HEK293T (cell line): Measurements from ENCODE around the gene GRIA4.
"Not testable (repeated sequence)": the region's sequence is repeated elsewhere in the genome, so short reads cannot be mapped to it uniquely, and the experiment has no call there.

Experiments
- ARNT ChIP-seq: fragments of 450-650 bp; IDR thresholded peaks from 2 replicates; pipeline ENCODE4 v1.6.1; 2017; ENCODE audit warnings: mild to moderate bottlenecking
- ELF4 ChIP-seq: fragments of 450-650 bp; IDR thresholded peaks from 2 replicates; pipeline ENCODE4 v1.6.1; 2017; ENCODE audit warnings: antibody characterized with exemption
- FOXK2 ChIP-seq: fragments of 450-650 bp; IDR thresholded peaks from 2 replicates; pipeline ENCODE4 v1.6.1; 2016; ENCODE audit warnings: mild to moderate bottlenecking
- FOXM1 ChIP-seq: fragments of 450-650 bp; IDR thresholded peaks from 2 replicates; pipeline ENCODE4 v1.6.1; 2017; ENCODE audit warnings: mild to moderate bottlenecking, borderline replicate concordance
- L3MBTL2 ChIP-seq: fragments of 450-650 bp; conservative IDR thresholded peaks from 2 replicates; pipeline ENCODE4 v1.6.1; 2016; ENCODE audit warnings: mild to moderate bottlenecking
- NFRKB ChIP-seq: fragments of 450-650 bp; IDR thresholded peaks from 2 replicates; pipeline ENCODE4 v1.6.1; 2016; ENCODE audit warnings: mild to moderate bottlenecking, moderate library complexity
- SP1 ChIP-seq: fragments of 450-650 bp; IDR thresholded peaks from 2 replicates; pipeline ENCODE4 v1.6.1; 2017
- SUZ12 ChIP-seq: fragments of 450-650 bp; IDR thresholded peaks from 2 replicates; pipeline ENCODE4 v1.6.1; 2016; ENCODE audit warnings: mild to moderate bottlenecking
- ZNF384 ChIP-seq: fragments of 450-650 bp; IDR thresholded peaks from 2 replicates; pipeline ENCODE4 v1.6.1; 2016
- TF ChIP-seq, protein P1 (sequence below): fragments of 450-650 bp; IDR thresholded peaks from 2 replicates; pipeline ENCODE4 v1.6.1; 2016

DNA sequence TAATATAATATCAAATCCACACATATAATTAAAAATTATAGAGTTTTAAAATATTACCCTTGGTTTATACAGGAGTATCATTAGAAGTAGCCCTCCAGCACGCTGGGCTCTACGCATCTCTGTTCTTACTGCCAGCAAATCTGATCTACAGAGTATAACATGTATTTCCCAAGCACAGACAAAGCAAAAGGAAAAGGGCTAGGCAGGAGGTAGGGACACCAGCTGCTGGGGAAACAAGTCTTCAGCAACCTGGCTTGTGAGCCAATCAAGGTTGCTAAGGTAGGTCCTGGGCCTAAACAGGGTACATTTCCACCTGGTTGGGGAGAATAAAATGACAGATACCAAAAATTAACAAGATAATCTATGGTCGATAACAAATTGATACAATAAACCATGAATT lies 163.6 kb downstream of the GRIA4 start:
- not testable (repeated sequence) for TF ChIP-seq L3MBTL2, FOXK2, NFRKB, ELF4, ARNT, SP1, FOXM1, SUZ12, ZNF384
- TF ChIP-seq, protein P1, sequence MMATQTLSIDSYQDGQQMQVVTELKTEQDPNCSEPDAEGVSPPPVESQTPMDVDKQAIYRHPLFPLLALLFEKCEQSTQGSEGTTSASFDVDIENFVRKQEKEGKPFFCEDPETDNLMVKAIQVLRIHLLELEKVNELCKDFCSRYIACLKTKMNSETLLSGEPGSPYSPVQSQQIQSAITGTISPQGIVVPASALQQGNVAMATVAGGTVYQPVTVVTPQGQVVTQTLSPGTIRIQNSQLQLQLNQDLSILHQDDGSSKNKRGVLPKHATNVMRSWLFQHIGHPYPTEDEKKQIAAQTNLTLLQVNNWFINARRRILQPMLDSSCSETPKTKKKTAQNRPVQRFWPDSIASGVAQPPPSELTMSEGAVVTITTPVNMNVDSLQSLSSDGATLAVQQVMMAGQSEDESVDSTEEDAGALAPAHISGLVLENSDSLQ: not testable (repeated sequence)
